ENCODE results near the gene HEPN1.

- TF ChIP-seq YY1 (IDR thresholded peaks at IDR 0.05; ENCODE audit: insufficient read depth, insufficient read length) (no peak), SUZ12 (IDR thresholded peaks at IDR 0.05; ENCODE audit: extremely low read depth, insufficient read depth, insufficient read length) (no peak)
Measured at GRCh38 chr11:124920356-124920755, 1.3 kb downstream of the HEPN1 start.

Data from NT2/D1 (cell line).